ENCODE measurements around the gene TMC5.

The TMC5 gene

DNA sequence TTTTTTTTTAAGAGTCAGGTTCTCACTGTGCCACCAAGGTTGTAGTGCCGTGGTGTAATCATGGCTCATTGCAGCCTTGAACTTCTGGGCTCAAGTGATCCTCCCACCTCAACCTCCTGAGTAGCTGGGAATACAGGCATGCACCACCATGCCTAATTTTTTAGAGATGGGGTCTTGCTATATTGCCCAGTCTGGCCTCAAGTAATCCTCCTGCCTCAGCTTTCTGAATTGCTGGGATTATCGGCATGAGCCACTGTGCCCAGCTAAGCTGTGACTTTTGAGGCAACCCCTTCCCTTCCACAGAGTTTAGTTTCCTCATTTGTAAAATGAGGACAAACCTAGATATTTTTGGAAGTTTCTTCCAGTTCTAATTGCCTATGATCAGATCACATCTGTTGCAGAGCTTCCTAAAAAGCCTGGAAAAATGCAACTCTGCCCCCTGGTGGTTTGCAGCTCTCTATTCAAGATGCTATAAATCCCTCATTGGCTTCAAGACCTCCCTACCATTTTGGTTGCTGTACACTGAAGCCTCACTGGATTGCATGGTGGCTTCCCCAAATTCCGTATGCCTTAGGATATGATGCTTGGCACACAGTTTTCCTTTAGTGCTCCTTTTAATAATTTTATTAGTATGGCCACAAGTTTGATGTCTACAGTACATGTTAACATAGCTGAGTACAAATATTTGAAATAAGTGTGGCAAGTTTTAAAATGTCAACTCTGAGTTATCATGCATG lies 84.9 kb downstream of the TMC5 start:
- DNase-seq (ENCODE audit: insufficient read length, low spot score) = peak; percentile 54
- no peak for FAIRE-seq

DNA sequence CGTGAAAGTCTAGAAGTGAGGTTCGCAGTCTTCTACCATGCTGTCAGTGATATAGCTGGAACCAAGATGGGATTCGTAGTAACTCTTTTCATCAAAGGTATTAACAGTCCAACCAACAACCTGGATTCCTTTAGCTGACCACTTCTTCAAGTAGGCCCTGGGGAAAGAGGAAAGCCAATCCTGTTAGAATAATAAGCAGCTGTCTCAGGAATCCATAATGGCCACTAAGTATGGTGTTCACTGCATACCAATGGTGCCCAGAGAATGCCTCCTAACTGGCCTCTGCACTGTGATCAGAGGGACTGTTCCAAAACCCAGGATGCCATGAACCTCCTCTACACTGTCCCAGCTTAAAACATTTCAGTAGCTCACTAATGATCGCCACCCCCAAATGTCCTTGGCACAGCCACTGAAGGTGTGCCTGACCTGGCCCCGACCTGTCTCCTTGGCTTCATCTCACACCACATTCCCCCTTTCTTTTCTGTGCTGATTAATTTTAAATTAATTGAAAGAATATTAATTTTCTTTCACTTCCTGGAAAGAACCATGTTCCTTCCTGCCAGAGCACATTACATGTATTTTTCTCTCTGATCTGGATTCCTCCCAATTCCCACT lies 85.9 kb downstream of the TMC5 start:
- FAIRE-seq (no peak), DNase-seq (ENCODE audit: insufficient read length, low spot score) (no peak)

DNA sequence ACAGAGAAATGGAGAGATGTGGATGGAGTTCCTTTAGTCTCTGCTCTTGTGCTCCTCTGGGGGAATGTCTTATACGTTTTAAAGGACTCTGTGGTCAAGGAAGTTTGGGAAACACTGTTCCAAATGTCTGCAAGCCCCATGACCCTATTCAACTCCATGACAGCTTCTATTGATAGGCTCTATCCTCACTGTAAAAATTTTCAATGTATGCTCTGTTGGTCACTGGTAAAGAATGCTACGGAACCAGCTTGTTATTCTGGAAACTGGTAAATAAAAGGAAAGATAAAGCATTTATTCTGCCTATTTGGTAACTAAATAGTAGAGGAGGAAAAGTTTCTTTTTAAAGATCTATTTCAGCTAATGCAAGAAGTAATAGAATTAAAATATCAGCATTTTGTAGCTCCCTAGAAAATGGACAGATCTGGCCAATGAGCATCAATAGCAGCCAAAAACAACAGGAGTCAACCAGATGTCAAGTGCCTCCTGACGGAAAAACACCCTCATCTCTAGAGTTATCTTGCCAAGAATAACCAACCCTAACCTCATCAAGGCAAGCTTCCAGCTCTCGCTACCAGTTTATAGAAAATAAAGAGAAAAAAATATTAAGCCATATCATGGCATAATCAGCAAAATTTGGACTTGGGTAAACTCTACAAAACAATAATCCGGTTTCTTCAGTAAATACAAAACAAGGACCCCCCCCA lies 88.1 kb downstream of the TMC5 start:
- DNase-seq (ENCODE audit: insufficient read length, low spot score) (no peak), FAIRE-seq (no peak)

- no peak for DNase-seq (ENCODE audit: insufficient read length, low spot score)
- no peak for FAIRE-seq
Measured at GRCh38 chr16:19506965-19507364, 89.3 kb downstream of the TMC5 start.

DNA sequence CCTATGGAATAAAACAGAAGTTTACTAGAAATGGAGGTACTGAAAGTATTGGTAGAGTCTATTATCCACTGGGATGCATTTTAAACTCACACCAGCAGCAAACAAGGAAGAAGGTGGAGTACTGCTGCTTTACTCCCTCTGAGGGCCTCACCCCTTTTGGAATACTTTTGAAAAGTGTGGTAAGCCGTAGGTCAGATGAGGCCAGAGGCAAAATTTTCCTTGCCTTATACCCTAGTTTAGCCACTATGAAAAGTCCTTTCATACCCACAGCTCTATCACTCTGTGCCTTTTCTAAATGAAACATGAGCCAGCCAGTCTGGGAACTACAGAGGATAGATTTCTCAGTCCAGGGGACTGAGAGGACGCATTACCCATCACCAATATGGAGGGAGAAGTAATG lies 90.2 kb downstream of the TMC5 start:
- no peak for DNase-seq (ENCODE audit: insufficient read length, low spot score)
- FAIRE-seq = no peak

DNA sequence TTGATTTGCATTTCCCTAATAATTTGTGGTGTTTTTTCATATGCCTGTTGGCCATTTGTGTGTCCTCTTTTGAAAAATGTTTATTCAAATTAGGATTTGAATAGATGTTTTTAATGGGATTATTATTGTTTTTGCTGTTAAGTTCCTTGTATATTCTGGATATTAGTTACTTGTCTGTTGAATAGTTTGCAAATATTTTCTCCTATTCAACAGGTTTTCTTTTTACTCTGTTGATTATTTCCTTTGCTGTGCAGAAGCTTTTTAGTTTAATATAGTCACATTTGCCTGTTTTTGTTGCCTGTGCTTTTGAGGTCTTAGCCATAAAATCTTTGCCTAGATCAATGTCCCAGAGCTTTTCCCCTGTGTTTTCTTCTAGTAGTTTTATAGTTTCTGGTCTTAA lies 94.6 kb downstream of the TMC5 start:
- DNase-seq (ENCODE audit: insufficient read length, low spot score) (no peak), FAIRE-seq (no peak)

- no peak for DNase-seq (ENCODE audit: insufficient read length, low spot score)
Measured at GRCh38 chr16:19513377-19514053, 95.8 kb downstream of the TMC5 start.

DNA sequence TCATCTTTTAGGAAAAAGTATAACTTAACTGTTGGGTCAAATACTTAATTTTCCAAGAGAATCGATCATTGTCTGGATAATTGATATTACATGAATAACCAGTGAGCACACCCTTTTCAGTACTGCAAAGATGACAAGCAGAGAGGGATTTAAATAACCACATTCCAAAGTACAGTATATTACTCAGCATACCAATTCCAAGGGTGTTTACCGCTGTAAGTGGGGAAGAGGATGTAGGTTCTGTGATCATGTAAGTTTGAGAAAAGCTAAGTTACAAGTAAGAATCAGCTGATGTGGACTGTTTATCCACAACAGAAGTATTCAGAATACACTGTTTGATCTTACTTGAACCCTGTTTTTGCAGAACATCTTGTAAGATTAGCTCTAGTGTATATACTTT lies 98.1 kb downstream of the TMC5 start:
- no peak for FAIRE-seq

More at GRCh38 chr16:19513377-19514053, 95.8 kb downstream of the TMC5 start:
- no peak for FAIRE-seq

DNA sequence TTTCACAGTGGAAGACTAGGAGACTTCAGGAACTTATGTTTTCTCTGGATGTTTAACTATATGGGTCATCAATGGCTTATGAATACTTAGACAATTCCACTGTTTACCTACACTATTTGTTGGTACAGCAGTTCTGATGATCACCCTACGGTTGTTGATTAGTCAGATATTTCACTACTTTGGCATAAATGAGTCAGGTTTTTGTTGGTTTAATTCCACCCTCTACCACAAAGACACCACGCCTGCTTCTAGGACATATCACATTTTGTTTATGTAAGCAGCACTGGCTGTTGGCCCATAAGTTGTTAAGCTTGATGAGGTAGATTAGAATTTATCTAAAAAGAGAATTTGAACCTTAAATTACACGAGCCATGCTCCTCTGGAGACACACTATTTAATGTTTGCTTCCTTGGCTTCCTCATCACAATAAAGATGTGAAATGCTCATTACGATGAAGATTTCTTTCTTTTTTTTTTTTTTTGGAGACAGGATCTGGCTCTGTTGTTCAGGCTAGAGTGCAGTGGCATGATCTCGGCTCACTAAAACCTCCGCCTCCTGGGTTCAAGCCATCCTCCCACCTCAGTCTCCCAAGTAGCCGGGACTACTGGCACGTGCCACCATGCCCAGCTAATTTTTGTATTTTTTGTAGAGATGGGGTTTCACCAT lies 99.9 kb downstream of the TMC5 start:
- FAIRE-seq (no peak), DNase-seq (ENCODE audit: insufficient read length, low spot score) (no peak)

More for the DNA sequence above, 98.1 kb downstream of the TMC5 start:
- DNase-seq (ENCODE audit: insufficient read length, low spot score) = no peak

GRCh38 chr16:19518388-19518787 lies 100.7 kb downstream of the TMC5 start:
- no peak for DNase-seq (ENCODE audit: insufficient read length, low spot score)
- no peak for FAIRE-seq

GRCh38 chr16:19520861-19521331 lies 103.2 kb downstream of the TMC5 start:
- no peak for DNase-seq (ENCODE audit: insufficient read length, low spot score)
- FAIRE-seq = no peak

GRCh38 chr16:19521471-19522396 lies 104.1 kb downstream of the TMC5 start, which contains the start of gene GDE1:
GDE1 (minus strand) TSS chr16:19522098; CDS start chr16:19521964, 134 bp downstream.
- no peak for FAIRE-seq

GRCh38 chr16:19522397-19522732 lies 104.7 kb downstream of the TMC5 start:
- DNase-seq (ENCODE audit: insufficient read length, low spot score) (no peak), FAIRE-seq (no peak)

More at GRCh38 chr16:19521471-19522396, 104.1 kb downstream of the TMC5 start, which contains the start of gene GDE1:
- peak; percentile 91 for DNase-seq (ENCODE audit: insufficient read length, low spot score)

GRCh38 chr16:19522760-19523159 lies 105.1 kb downstream of the TMC5 start:
- FAIRE-seq (no peak), DNase-seq (ENCODE audit: insufficient read length, low spot score) (no peak)

DNA sequence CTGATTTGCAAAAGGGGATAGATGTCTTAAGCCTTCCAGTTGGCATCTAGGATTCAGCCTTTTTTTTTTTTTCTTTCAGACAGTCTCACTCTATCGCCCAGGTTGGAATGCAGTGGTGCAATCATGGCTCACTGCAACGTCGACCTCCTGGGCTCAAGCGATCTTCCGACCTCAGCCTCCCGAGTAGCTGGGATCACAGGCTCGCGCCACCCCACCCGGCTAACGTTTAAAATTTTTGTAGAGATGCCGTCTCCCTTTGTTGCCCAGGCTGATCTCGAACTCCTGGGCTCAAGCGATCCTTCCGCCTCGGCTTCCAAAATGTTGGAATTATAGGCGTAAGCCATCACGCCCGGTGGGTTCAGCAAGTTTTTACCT lies 105.5 kb downstream of the TMC5 start:
- DNase-seq (ENCODE audit: insufficient read length, low spot score) (no peak), FAIRE-seq (no peak)

DNA sequence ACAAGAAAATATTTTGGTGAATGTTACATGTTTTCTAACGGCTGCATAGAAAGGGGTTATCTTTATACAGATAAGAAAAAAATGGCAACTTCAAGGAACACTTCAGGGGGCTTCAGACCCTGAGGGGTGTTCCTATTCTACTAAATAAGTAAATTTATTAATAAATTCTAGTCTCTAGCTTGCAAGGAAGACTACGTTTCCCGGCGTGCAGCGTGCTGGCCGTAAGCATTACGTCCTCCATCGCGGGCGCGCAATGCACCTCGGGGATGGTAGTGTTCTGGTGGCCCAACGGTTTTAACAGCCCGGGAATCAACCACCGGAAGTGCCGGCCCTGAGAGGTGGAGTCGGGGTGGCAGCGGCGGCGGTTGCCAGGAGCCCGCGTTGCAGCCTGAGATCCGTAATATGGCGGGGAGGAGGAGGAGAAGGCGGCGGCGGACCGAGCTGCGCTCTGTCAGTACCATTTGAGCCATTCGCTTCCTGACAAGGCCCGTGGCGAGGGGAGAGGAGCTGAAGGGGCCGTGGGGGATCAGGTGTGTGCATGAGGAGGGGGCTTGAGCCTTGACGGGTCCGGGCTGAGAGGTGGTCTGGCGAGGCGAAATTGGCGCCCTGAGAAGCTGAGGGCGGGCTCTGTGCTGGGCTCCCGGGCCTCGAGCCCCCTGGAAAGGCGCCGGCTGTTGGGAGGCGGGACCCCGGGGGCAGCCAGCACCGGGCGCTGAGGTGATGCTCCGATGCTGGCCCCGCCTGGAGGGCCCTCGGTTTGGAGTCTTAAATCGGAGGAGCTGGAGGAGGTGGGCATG lies 106.1 kb downstream of the TMC5 start, which contains the start of gene CCP110:
TSS of gene CCP110 (plus strand) at position 384 of the 797 bp plus-strand sequence. CDS start 3,940 bp downstream, outside the sequence.
- peak; percentile 89 for DNase-seq (ENCODE audit: insufficient read length, low spot score)

GRCh38 chr16:19524356-19524615 lies 106.6 kb downstream of the TMC5 start:
- DNase-seq (ENCODE audit: insufficient read length, low spot score) (no peak), FAIRE-seq (no peak)

More for the DNA sequence above, 106.1 kb downstream of the TMC5 start, which contains the start of gene CCP110:
- FAIRE-seq = no peak

- DNase-seq (ENCODE audit: insufficient read length, low spot score) = no peak
Measured at GRCh38 chr16:19524616-19525384, 107.1 kb downstream of the TMC5 start.

More at GRCh38 chr16:19524616-19525384, 107.1 kb downstream of the TMC5 start:
- no peak for FAIRE-seq
